A549 treated with CpdA at 1 μM for 4 hours (cell line): ENCODE measurements around the gene TIMM22. TPM values are rescaled to one million over a fixed set of nuclear protein-coding genes. Genes with fewer than 3 reads are reported as not detected.

Experiments used
- total RNA-seq: library from RNA; stranded (reverse); fragments of 200-300 nt; extraction: Qiagen RNA extraction; gene quantifications from 5 replicates; pipeline ENCODE4 v1.2.3, GENCODE V29; 2022; ENCODE audit warnings: low read depth

TIMM22 gene
- total RNA-seq = 25.6 to 29.3 TPM (median 28.5 TPM) in 5 replicates

DNA sequence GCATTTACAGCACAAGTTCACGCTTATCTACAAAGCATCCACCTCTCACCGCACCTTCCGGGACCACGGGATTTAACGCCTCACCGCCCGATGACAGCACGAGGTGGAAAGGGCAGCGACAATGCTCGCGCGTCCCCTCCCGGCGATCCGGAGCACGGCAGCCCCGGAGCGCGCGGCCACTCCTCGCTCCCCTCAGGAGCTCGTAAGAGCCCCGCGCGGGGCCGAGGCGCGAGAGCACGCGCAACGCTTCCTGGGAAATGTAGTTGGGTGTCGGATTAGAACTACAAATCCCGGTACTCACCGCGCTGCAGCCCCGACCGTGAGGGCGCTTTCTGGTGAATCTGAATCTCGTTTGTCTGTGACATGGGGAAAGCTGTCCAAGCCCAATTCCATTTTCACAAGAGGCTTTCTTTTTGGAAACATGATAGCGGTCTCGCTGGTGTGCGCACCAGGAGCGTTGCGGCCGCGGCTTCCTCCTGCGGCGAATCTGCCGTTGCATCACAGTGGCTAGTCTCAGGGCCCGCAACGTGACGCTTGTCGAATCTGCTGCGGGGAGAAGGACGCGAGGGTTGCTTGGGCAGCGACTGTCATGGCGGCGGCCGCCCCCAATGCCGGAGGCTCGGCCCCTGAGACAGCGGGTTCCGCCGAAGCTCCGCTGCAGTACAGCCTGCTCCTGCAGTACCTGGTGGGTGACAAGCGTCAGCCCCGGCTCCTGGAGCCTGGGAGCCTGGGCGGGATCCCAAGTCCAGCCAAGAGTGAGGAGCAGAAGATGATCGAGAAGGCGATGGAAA, at the start of gene TIMM22:
Gene TIMM22 (plus strand): TSS at position 576 of the 791 bp plus-strand sequence. CDS start 14 bp downstream, at position 590.

DNA sequence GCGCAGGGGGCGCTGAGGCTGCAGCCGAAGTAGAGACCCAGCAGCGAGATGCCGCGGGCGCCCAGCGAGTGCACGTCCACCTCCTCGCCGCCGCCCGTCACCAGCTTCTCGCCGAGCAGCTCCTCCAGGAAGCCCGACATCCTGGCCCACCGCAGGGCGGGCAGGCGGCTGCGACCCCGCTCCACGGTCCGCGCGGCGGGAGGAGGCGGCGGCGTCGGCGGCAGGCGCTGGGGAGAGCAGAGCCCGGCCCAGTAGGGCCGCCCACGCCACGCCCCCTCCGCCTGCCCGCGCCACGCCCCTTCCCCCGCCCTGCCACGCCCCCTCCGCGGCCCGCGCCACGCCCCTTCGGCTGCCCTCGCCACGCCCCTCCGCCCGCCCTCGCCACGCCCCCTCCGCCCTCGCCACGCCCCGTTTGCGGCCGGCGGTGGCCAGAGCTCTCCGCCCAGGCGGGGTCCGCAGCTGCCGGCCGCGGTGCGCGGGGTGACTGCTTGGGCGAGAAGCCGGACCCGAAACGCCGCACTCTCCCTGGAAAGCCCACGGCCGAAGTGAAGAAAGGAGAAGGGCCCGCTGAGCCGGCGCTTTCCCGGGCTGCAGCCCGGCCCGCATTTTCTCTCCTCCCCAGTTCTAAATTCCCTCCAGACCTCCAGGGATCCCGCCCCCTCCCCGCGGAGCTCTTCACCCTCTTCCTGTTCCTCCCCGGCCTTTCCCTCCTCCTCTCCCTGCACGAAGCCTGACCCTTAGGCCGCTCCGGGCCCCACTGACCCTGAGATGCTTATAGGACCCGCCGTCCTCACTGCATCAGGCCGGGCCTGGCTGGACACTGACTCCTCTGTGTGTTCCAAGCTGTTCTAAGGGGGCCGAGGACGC, 17.2 kb upstream of the TIMM22 start, which contains the start of gene NXN:
Gene NXN (minus strand): TSS at position 238 of the 867 bp plus-strand sequence.

Other genes with a start within 250 kb of the TIMM22 start
- 57.8 to 66.3 TPM (median 63.2 TPM) in 5 replicates for gene GEMIN4, start 244.9 kb upstream of the TIMM22 start, total RNA-seq
- 95.3 to 139 TPM (median 97.1 TPM) in 5 replicates for gene GLOD4, start 214.8 kb upstream of the TIMM22 start, total RNA-seq
- 43.3 to 54.2 TPM (median 45.0 TPM) in 5 replicates for gene MRM3, start 214.8 kb upstream of the TIMM22 start, total RNA-seq
- gene NXN, start 17.4 kb upstream of the TIMM22 start, total RNA-seq = 21.9 to 27.7 TPM (median 26.6 TPM) in 5 replicates
- 100 to 116 TPM (median 109 TPM) in 5 replicates for gene ABR, start 182.9 kb downstream of the TIMM22 start, total RNA-seq